CD4-positive, alpha-beta T cell treated with Interleukin-2 at 100 ng/mL for 4 hours (primary cell): ENCODE data around the gene PRMT5.
"Not testable (repeated sequence)": the region's sequence is repeated elsewhere in the genome, so short reads cannot be mapped to it uniquely, and the experiment has no call there.

Experiments used
- DNase-seq: peaks from one replicate; pipeline ENCODE4 v3.0.0-alpha.2; 2020; ENCODE audit warnings: low spot score

Gene PRMT5

GRCh38 chr14:22932146-22932545 lies 3.0 kb upstream of the PRMT5 start:
- no peak for DNase-seq

DNA sequence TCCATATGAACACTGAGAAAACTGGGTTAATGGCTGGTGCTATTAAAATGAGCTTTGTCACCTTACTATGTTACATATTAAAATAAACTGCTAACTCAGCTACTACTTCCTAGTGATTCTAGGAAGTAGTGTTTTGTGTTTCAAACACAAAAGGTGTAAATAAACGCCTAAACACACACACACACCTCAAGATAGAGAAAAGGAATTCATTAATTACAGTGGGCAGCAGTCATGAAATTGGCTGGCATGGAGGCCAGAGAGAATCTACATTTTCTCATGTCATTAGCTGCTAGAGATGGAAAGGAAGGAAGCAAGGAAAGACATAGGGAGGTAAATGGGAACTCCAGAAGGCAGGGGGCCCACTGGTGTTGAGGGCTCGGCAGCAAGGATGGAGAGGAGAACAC lies 787 bp upstream of the PRMT5 start:
- DNase-seq: no peak

GRCh38 chr14:22928237-22929103 lies 706 bp downstream of the PRMT5 start:
- DNase-seq: no peak

DNA sequence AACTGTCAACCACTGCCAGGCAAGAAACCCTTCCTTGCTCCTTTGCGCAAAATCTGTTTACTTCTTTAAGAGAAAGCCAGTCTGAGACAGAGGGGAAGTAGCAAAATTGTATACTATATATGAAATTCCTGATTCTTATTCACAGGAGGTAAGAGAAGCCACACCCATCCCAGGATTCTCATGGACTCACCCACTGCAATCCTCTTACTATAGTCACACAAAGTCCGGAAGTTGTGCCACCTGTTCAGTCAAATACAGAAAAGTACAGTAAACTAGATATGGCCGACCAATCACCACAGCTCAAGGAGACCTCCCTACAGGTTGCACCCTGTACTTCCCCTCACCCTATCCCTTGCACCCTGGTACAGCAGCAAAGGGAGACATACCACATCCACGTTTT lies 2.9 kb downstream of the PRMT5 start:
- no peak for DNase-seq

GRCh38 chr14:22925513-22925912 lies 3.7 kb downstream of the PRMT5 start:
- DNase-seq: no peak

DNA sequence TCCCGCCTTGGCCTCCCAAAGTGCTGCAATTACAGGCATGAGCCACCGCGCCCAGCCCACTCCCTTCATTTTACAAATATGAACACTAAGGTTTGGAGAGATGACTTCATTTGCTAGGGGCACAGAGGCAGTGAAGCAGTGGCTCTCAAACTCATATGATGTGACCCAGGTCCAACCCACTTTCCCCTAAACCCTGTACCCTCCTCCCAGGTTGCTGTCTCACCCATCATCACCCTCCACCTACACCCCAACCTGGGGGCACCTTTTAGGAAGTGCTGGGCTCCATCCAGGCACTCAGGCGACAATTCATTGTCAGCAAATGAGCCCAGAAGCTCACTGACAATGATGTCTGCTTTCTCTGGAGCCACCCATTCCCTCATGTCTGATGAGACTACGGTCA lies 5.4 kb downstream of the PRMT5 start:
- no peak for DNase-seq

DNA sequence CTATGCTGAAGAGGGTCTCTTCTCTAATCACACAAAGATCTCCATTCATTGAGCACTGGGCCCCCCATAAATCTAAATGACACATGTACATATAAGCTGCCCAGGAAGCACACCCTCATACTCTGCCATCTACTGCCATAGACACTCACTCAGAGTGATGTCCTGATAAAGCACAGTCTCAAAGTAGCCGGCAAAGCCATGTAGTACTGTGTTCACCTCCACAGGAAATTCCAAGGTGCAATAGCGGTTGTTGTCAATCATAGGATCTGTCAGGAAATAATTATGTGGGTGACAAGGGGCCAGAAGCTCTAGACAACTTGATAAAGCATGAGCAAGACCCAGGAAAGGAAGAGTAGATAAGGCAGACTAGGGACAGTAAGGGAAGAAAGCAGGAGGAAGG lies 6.9 kb downstream of the PRMT5 start:
- no peak for DNase-seq

DNA sequence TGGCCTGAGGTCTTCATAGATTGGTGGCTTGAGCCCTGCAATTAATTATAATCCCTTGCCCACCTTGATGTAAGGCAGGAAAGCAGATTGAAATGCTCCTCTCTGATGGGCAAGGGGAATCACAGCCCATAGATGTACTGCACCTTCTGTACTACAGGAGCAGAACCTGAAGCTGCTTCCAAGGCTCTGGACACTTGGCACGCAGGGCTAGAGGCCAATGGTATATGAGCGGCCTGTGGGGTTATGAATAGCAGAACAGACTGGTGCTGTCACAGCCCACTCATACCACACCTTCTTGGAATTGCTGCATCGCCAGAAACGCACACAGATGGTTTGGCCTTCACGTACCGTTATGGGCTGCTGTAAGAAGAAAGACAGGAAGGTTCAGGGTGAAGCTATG lies 8.5 kb downstream of the PRMT5 start:
- DNase-seq: no peak

GRCh38 chr14:22919601-22919921 lies 9.6 kb downstream of the PRMT5 start:
- DNase-seq: no peak

- DNase-seq: peak; percentile 100
These were observed 10.2 kb downstream of the PRMT5 start, which contains the start of gene RBM23 for GRCh38 chr14:22918804-22919600. Gene RBM23 (minus strand): TSS chr14:22919149.

- DNase-seq: no peak
These were observed 13.2 kb downstream of the PRMT5 start for GRCh38 chr14:22915886-22916521.

GRCh38 chr14:22914836-22915235 lies 14.3 kb downstream of the PRMT5 start:
- DNase-seq: not testable (repeated sequence)

- DNase-seq: no peak
These were observed 18.3 kb downstream of the PRMT5 start for GRCh38 chr14:22910916-22911315.

DNA sequence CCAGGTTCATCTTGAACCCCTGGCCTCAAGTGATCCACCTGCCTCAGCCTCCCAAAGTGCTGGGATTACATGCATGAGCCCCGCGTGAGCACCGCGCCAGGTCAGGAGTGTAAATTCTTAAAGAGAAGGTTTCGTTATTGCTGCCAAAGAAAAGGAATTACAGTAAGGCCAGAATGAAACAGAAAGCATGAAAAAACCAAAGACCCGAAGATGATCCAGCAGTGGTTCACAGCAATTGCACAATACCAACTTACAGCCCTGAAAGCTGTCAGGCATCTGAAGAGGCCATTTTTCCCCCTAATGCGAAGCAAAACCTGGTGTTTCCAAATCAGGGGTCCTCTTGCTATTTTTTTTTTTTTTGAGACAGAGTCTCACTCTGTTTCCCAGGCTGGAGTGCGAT lies 20.6 kb downstream of the PRMT5 start:
- no peak for DNase-seq

GRCh38 chr14:22907429-22907828 lies 21.7 kb downstream of the PRMT5 start:
- DNase-seq: no peak

DNA sequence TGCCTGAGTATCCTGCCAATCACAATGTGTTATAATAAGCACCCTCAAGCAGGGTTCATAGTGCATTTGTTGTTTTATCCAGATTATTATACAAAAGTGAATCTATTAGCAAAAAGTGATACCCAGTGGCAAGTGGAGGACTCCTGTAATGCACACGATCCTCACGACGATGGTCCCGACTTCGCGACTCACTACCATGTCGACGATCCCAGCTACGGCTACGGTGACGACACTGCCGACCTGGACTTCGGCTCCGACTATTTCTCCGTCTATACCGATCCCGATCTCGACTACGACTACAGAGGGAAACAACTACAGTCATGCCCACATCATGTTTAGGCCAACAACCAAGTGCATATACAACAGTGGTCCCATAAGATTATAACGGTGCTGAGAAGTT lies 23.1 kb downstream of the PRMT5 start:
- DNase-seq: no peak

GRCh38 chr14:22905627-22906026 lies 23.5 kb downstream of the PRMT5 start:
- no peak for DNase-seq

DNA sequence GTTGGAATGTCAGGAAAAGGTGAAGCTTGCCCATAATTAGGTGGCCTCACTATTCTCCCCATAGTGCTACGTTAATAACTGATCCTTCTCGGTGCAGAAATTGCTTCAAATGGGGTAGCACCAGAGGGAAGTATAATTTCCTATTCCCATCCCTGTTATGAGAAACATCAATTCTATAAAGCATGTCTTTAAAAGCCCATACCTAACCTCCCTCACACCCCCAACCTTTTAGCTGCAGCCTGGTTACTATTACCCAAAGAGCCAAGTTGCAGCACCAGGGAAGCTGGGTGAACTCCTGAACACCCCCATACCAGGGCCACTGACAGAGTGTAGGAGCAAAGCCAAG lies 25.5 kb downstream of the PRMT5 start:
- DNase-seq: no peak

GRCh38 chr14:22901799-22902198 lies 27.4 kb downstream of the PRMT5 start:
- no peak for DNase-seq

GRCh38 chr14:22900081-22900799 lies 28.9 kb downstream of the PRMT5 start:
- DNase-seq: peak; percentile 76

GRCh38 chr14:22898302-22899090 lies 30.7 kb downstream of the PRMT5 start:
- no peak for DNase-seq

DNA sequence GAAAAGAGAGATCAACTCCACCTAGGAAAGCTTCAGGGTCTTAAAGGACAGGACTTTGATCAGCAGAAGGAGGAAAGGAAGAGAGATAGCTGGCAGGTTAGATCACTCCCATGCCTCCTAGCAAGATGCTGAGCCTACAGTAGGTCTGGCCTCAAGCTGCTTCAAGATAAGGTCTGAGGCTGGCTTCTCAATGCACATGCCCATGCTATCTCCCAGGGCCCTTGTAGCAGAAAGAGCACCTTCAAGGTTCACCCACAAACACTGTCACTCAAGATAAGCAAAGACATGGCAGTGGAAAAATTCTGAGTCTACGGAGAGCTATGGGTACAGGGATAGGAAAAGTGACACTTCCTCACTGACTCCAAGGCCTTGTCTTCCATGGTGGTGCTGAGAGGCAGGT lies 31.8 kb downstream of the PRMT5 start:
- DNase-seq: no peak
